OCI-LY3 (cell line): ENCODE measurements around the gene CKS2.

ENCODE experiments used
- EZH2phosphoT487 ChIP-seq: fragments of 200-600 bp; shearing (Covaris generic); IDR thresholded peaks from 2 replicates; pipeline ENCODE4 v1.6.1; 2018; ENCODE audit warnings: antibody characterized with exemption, mixed run types, low read depth
- TF ChIP-seq, protein P1 (sequence below): fragments of 200-600, 300-600 bp; sonication (generic); IDR thresholded peaks from 2 replicates; pipeline ENCODE4 v1.5.1; 2014; ENCODE audit warnings: antibody characterized with exemption, low read length, low read depth

DNA sequence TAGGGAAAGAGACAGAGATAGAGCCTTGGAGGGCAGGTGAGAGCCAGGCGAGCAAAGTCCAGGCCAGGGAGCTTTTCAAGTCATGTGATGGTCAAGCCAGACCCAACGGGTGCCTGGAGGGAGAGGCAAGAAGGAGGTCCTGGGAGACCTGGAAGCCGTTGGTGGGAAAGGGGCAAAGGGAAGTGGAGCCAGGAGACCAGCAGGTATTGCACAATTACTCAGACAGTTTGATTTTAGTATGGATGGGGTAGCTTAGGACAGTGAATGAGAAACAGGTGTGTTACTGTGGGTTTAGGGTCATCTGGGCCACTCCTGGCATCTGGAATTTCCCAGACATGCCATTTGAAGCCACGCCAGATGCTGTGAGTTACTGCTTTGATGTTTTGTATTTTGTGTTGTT, 12.4 kb downstream of the CKS2 start:
- TF ChIP-seq, protein P1, sequence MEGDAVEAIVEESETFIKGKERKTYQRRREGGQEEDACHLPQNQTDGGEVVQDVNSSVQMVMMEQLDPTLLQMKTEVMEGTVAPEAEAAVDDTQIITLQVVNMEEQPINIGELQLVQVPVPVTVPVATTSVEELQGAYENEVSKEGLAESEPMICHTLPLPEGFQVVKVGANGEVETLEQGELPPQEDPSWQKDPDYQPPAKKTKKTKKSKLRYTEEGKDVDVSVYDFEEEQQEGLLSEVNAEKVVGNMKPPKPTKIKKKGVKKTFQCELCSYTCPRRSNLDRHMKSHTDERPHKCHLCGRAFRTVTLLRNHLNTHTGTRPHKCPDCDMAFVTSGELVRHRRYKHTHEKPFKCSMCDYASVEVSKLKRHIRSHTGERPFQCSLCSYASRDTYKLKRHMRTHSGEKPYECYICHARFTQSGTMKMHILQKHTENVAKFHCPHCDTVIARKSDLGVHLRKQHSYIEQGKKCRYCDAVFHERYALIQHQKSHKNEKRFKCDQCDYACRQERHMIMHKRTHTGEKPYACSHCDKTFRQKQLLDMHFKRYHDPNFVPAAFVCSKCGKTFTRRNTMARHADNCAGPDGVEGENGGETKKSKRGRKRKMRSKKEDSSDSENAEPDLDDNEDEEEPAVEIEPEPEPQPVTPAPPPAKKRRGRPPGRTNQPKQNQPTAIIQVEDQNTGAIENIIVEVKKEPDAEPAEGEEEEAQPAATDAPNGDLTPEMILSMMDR: no peak
- TF ChIP-seq EZH2phosphoT487: no peak
